Stomach (tissue), 9 donors: Measurements from ENCODE around the gene MTHFSD. TPM values are rescaled to one million over a fixed set of nuclear protein-coding genes. Genes with fewer than 3 reads are reported as not detected.

ENCODE experiments used
- DNase-seq, 2 donors: peaks; one replicate each; pipeline versions ENCODE4 v3.0.0 to v3.0.0-alpha.2; 2013 to 2019
- H3K27ac ChIP-seq, 5 donors: fragments of 200-600 bp in 4 of 5; sonication (generic) in 4 of 5; one replicate each; pipeline ENCODE4 v1.5.1; 2013 to 2019; ENCODE audit warnings: mild to moderate bottlenecking in 1 of 5, moderate library complexity in 1 of 5
- H3K27me3 ChIP-seq, 3 donors: fragments of 200-600 bp; sonication (generic); one replicate each; pipeline ENCODE4 v1.5.1; 2017 to 2019; ENCODE audit warnings: mixed run types in 1 of 3
- H3K36me3 ChIP-seq, 4 donors: fragments of 200-600 bp; sonication (generic); 1 replicate in 3 of 4; 2 replicates in 1 of 4; pipeline ENCODE4 v1.5.1; 2016 to 2019
- H3K4me1 ChIP-seq, 4 donors: fragments of 200-600 bp; sonication (generic); one replicate each; pipeline ENCODE4 v1.5.1; 2016 to 2019
- H3K4me3 ChIP-seq, 4 donors: fragments of 200-600 bp; sonication (generic) in 3 of 4; one replicate each; pipeline ENCODE4 v1.5.1; 2016 to 2019; ENCODE audit warnings: mild to moderate bottlenecking in 1 of 4
- H3K9me3 ChIP-seq, 4 donors: fragments of 200-600 bp; sonication (generic); one replicate each; pipeline ENCODE4 v1.5.1; 2016 to 2019
- EP300 ChIP-seq: sonication (generic); formaldehyde crosslinking; IDR thresholded peaks from one replicate; pipeline ENCODE4 v1.6.1; 2017; ENCODE audit warnings: antibody characterized with exemption
- POLR2A ChIP-seq, 4 donors: fragments of 450-650 bp; IDR thresholded peaks; one replicate each; pipeline ENCODE4 v1.6.1; 2016; ENCODE audit warnings: antibody characterized with exemption in 4 of 4, control low read depth in 2 of 4, mild to moderate bottlenecking in 1 of 4, moderate library complexity in 1 of 4
- POLR2AphosphoS5 ChIP-seq, 3 donors: sonication (generic); formaldehyde crosslinking; IDR thresholded peaks; one replicate each; pipeline ENCODE4 v1.6.1; 2016; ENCODE audit warnings: antibody characterized with exemption in 3 of 3
- WGBS, 5 donors: extraction: QIAGEN DNeasy Blood & Tissue Kit in 3 of 5; methylation state at CpG; one replicate each; pipeline versions ENCODE4 v1.1.5 to v1.1.7; 2013 to 2018; 5-methylcytosine and 5-hydroxymethylcytosine counted together
- intact Hi-C: fragments of 100-400 bp; cut with DNase I; formaldehyde crosslinking; loops from one replicate; pipeline ENCODE4 v1.15.1; 2023; ENCODE audit warnings: low total_unique reads
- polyA plus RNA-seq, 3 donors: library from polyadenylated mRNA; stranded (reverse); fragments of 200-250 nt; gene quantifications; one replicate each; pipeline ENCODE4 v1.2.3, GENCODE V29; 2013
- total RNA-seq, 5 donors: library from RNA; depleted of rRNA; stranded (reverse); fragments of >200 nt; gene quantifications; one replicate each; pipeline versions ENCODE4 v1.1.0 to v1.2.3, GENCODE V29; 2014 to 2016
- TF ChIP-seq, protein P1 (sequence below), 7 experiments: fragments of 450-650 bp in 4 of 7; fragments of 200-600 bp in 3 of 7; sonication (generic) in 3 of 7; IDR thresholded peaks; one replicate each; pipeline ENCODE4 v1.5.1; 2016 to 2019; ENCODE audit warnings: antibody characterized with exemption in 7 of 7, control low read depth in 2 of 7, mild to moderate bottlenecking in 1 of 7
- donor health status: healthy with polysubstance abuse.
- donor health status: Bipolar disorder and iron deficiency.
- donor health status: healthy.

Gene MTHFSD
- total and polyA plus RNA-seq, 8 donors: 3.5 to 23.1 (median 7.7) TPM

- H3K9me3 ChIP-seq: no peaks in the 10 kb centered on the region
- WGBS, 5 donors: 38 to 71% (median 54%) methylated on average over 17 of the region's 17 CpGs
- H3K4me1 ChIP-seq: peaks cover 9 to 37% (median 28%) of the 10 kb centered on the region in 4 donors
- peaks cover 25 to 100% (median 88%) of the 10 kb centered on the region in 3 donors for H3K27me3 ChIP-seq
- peak overlapping the region in 2 of 4 donors; percentile 37 to 44 for H3K4me3 ChIP-seq
- intact Hi-C loops: no loop called here
- H3K27ac ChIP-seq: peak overlapping the region in 2 of 5 donors; percentile 61 to 75
- TF ChIP-seq POLR2AphosphoS5 (IDR thresholded peaks at IDR 0.05): no peak
- TF ChIP-seq, protein P1, sequence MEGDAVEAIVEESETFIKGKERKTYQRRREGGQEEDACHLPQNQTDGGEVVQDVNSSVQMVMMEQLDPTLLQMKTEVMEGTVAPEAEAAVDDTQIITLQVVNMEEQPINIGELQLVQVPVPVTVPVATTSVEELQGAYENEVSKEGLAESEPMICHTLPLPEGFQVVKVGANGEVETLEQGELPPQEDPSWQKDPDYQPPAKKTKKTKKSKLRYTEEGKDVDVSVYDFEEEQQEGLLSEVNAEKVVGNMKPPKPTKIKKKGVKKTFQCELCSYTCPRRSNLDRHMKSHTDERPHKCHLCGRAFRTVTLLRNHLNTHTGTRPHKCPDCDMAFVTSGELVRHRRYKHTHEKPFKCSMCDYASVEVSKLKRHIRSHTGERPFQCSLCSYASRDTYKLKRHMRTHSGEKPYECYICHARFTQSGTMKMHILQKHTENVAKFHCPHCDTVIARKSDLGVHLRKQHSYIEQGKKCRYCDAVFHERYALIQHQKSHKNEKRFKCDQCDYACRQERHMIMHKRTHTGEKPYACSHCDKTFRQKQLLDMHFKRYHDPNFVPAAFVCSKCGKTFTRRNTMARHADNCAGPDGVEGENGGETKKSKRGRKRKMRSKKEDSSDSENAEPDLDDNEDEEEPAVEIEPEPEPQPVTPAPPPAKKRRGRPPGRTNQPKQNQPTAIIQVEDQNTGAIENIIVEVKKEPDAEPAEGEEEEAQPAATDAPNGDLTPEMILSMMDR (IDR thresholded peaks at IDR 0.05): no peak
- TF ChIP-seq POLR2A (IDR thresholded peaks at IDR 0.05): no peak
- TF ChIP-seq EP300: no peak
- no peaks in the 10 kb centered on the region for H3K36me3 ChIP-seq
- no peak for DNase-seq
Measured at GRCh38 chr16:86575095-86575685, 20.2 kb upstream of the MTHFSD start.

GRCh38 chr16:86574646-86575045 is 19.6 kb upstream of the MTHFSD start:
- TF ChIP-seq EP300 (no peak), POLR2A (IDR thresholded peaks at IDR 0.05) (no peak), POLR2AphosphoS5 (IDR thresholded peaks at IDR 0.05) (no peak)
- TF ChIP-seq, protein P1 (IDR thresholded peaks at IDR 0.05): no peak
- Histone ChIP-seq H3K27ac (no peak overlapping the region), H3K4me3 (no peak overlapping the region), H3K27me3 (peaks cover 21 to 100% (median 88%) of the 10 kb centered on the region in 3 donors), H3K9me3 (no peaks in the 10 kb centered on the region), H3K4me1 (peaks cover 9 to 35% (median 27%) of the 10 kb centered on the region in 4 donors), H3K36me3 (no peaks in the 10 kb centered on the region)
- WGBS, 5 donors: 46 to 74% (median 60%) methylated on average over 4 of the region's 4 CpGs
- intact Hi-C loops: no loop called here
- no peak for DNase-seq

DNA sequence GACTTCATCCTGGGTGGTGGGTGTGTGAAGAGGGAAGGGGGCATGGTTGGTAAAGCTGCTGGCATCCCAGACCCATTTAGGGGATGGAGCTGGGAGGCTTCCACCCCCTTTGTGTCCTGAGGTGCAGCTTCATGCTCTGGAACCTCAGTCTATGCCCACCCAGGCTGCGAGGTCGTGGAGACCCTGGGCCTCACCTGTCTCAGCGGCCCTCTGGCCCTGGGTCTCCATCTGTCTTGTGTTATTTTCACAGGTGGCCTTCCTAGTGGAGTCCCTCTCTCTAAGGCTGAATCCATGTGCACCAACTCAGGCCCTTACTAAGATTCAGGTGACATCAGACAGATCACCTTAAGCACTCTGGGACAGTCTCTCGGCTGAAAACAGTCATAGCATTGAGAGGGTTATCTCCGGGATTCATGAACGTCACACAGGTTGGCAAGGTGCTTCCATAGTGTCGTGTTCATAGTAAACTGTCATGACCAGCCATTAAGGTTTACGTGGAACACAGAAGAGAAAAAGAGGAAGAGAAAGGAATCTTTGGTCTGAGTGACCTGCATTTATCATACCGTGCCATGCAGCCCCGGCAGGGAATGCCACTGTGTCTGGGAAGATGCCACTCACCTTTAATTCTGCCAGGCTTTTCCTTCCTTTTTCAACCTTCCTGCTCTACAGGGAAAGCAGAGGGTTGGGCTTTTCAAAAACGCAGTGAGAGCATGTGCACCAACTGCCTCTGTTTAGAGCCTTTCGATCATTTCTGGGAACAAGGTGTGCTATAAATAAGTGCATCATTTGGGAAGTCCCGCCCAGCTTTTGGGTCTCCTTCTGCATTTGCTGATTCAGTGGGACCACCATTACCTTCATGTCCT is 18.8 kb upstream of the MTHFSD start:
- Histone ChIP-seq H3K27ac (no peak overlapping the region), H3K4me1 (peaks cover 5 to 27% (median 21%) of the 10 kb centered on the region in 4 donors), H3K27me3 (peaks cover 24 to 100% (median 85%) of the 10 kb centered on the region in 3 donors), H3K9me3 (no peaks in the 10 kb centered on the region), H3K36me3 (no peaks in the 10 kb centered on the region), H3K4me3 (no peak overlapping the region)
- TF ChIP-seq POLR2A (IDR thresholded peaks at IDR 0.05): no peak
- TF ChIP-seq, protein P1 (IDR thresholded peaks at IDR 0.05): no peak
- no peak for TF ChIP-seq EP300
- no peak for TF ChIP-seq POLR2AphosphoS5 (IDR thresholded peaks at IDR 0.05)
- WGBS, 5 donors: 39 to 60% (median 47%) methylated on average over 13 of the region's 13 CpGs
- intact Hi-C loops: no loop called here
- DNase-seq: no peak

DNA sequence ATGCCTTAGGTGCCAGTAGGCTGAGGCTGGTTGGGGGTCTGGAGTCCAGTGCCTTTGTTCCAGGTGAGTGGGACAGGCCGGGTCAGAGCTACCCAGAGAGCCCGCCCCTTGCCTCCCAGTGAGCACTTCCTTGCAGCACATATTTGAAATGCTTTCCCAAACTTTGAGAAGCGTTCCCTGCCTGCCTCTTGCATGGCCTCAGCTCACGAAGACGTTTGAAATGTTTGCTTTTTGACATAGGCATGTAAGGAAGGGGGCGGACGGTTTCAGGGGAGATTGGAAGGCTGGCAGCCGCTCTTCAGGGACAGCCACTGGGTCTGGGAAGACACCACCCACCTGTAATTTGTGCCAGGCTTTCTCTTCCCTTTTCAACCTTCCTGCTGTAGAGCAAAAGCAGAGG is 18.2 kb upstream of the MTHFSD start:
- Histone ChIP-seq H3K4me3 (no peak overlapping the region), H3K9me3 (no peaks in the 10 kb centered on the region), H3K4me1 (peaks cover 0 to 20% (median 18%) of the 10 kb centered on the region in 4 donors), H3K27ac (no peak overlapping the region), H3K27me3 (peaks cover 25 to 100% (median 85%) of the 10 kb centered on the region in 3 donors), H3K36me3 (no peaks in the 10 kb centered on the region)
- intact Hi-C loops: no loop called here
- TF ChIP-seq EP300 (no peak), POLR2A (IDR thresholded peaks at IDR 0.05) (no peak), POLR2AphosphoS5 (IDR thresholded peaks at IDR 0.05) (no peak)
- TF ChIP-seq, protein P1 (IDR thresholded peaks at IDR 0.05): no peak
- DNase-seq: no peak
- 28 to 60% (median 44%) methylated on average over 8 of the region's 8 CpGs for WGBS, 5 donors
